Brain microvascular endothelial cell (primary cell): ENCODE measurements around the gene RRBP1.

Source experiments
- DNase-seq: peaks from one replicate; pipeline ENCODE4 v3.0.0-alpha.2; 2020
- H3K27ac ChIP-seq: fragments of 250-450 bp; sonication (Bioruptor Pico); 2 replicates; pipeline ENCODE4 v1.5.1; 2020; ENCODE audit warnings: mild to moderate bottlenecking, moderate library complexity
- H3K27me3 ChIP-seq: fragments of 250-450 bp; sonication (Bioruptor Pico); replicated peaks from 2 replicates; pipeline ENCODE4 v1.5.1; 2020; ENCODE audit warnings: mild to moderate bottlenecking
- H3K36me3 ChIP-seq: fragments of 250-450 bp; sonication (Bioruptor Pico); replicated peaks from 2 replicates; pipeline ENCODE4 v1.5.1; 2020; ENCODE audit warnings: mild to moderate bottlenecking
- H3K4me3 ChIP-seq: 2 replicates; pipeline ENCODE4 v1.5.1; 2011; ENCODE audit warnings: low read depth, mild to moderate bottlenecking, control low read depth, low read length, moderate library complexity
- CTCF ChIP-seq: IDR thresholded peaks from 2 replicates; pipeline ENCODE4 v1.5.1; 2011; ENCODE audit warnings: low read depth, mild to moderate bottlenecking, moderate library complexity, low read length, control low read depth, inconsistent platforms; ENCODE audit errors: missing control alignments
- in situ Hi-C: cut with HindIII; loops from 2 replicates; pipeline ENCODE4 v1.10.0; 2017; ENCODE audit warnings: low sequenced_read_pairs, low pct_ligation_motif_present

Gene RRBP1

GRCh38 chr20:17614176-17614811 is 67.7 kb downstream of the RRBP1 start:
- no peaks in the 10 kb centered on the region for H3K27me3 ChIP-seq
- H3K36me3 ChIP-seq: peaks cover 62% of the 10 kb centered on the region
- no peak for DNase-seq
- no peak overlapping the region for H3K27ac ChIP-seq
- H3K4me3 ChIP-seq: no peak overlapping the region
- in situ Hi-C loops: no loop called here
- TF ChIP-seq CTCF: peak; percentile 8

GRCh38 chr20:17613328-17614175 is 68.5 kb downstream of the RRBP1 start:
- no peak for DNase-seq
- in situ Hi-C loops: no loop called here
- no peak for TF ChIP-seq CTCF
- no peak overlapping the region for H3K4me3 ChIP-seq
- H3K27me3 ChIP-seq: no peaks in the 10 kb centered on the region
- peaks cover 61% of the 10 kb centered on the region for H3K36me3 ChIP-seq
- H3K27ac ChIP-seq: peak overlapping the region; percentile 83

GRCh38 chr20:17612992-17613327 is 69.1 kb downstream of the RRBP1 start:
- Histone ChIP-seq H3K27me3 (no peaks in the 10 kb centered on the region), H3K36me3 (peaks cover 59% of the 10 kb centered on the region), H3K4me3 (no peak overlapping the region), H3K27ac (peak overlapping the region; percentile 83)
- in situ Hi-C loops: no loop called here
- DNase-seq: no peak
- TF ChIP-seq CTCF: no peak

- no peak for TF ChIP-seq CTCF
- in situ Hi-C loops: no loop called here
- H3K27ac ChIP-seq: peak overlapping the region; percentile 83
- H3K36me3 ChIP-seq: peaks cover 60% of the 10 kb centered on the region
- no peak overlapping the region for H3K4me3 ChIP-seq
- no peaks in the 10 kb centered on the region for H3K27me3 ChIP-seq
- peak; percentile 82 for DNase-seq
Measured at GRCh38 chr20:17612287-17612991, 69.6 kb downstream of the RRBP1 start.

- H3K27me3 ChIP-seq: no peaks in the 10 kb centered on the region
- H3K4me3 ChIP-seq: no peak overlapping the region
- in situ Hi-C loops: no loop called here
- peak; percentile 67 for TF ChIP-seq CTCF
- peak overlapping the region; percentile 83 for H3K27ac ChIP-seq
- peaks cover 53% of the 10 kb centered on the region for H3K36me3 ChIP-seq
- DNase-seq: no peak
Measured at GRCh38 chr20:17611540-17612286, 70.3 kb downstream of the RRBP1 start.
